ENCODE results near the gene SPATA18. TPM values are rescaled to one million over a fixed set of nuclear protein-coding genes. Genes with fewer than 3 reads are reported as not detected.

The SPATA18 gene
- total and polyA plus RNA-seq, 2 of the 13 experiments (the other 11 are each of a cell fraction or from before 2014, with no cell fraction given), result 5.7 to 13.2 TPM

DNA sequence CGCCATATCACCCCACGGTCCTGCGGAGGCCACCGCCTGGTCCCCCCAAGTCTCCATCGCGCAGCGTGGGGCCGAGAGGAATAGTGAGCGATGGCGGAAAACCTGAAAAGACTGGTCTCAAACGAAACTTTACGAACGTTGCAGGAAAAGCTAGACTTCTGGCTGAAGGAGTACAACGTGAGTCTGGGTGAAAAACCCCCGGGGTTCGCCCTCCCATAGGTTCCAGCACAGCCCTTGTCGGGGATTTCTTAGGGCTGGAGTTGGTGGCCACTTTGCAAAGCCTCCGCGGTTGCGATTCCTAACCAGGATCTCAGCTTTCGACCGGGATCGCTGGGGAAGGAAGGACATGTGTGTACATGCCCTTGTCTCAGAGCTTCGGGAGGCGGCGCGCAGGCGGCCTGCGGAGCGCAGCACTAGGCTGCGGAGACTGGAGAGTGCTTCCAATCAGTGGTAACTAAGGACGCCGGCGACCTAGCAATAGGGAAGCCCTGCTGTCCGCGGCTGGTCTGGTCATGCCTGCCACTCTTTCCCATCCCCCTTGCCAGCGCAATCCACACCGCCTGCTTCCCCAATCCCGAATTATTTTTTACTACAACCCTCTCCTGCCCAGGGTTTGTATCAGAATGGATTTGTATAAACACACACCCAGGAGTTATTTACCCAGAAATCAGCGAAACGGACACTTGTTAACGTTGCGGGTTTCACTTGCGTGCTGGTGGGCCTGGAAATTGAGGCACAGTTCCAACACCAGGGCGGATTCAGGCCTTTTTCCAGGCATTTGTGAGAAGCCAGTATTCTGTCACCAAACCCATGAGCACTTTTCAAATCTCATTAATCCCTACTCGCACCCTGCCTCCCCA, 741 bp downstream of the SPATA18 start (continued):
- TF ChIP-seq ZNF18 (CRISPR knock-in tag; IDR thresholded peaks at IDR 0.05; ENCODE audit: insufficient replicate concordance), result no peak
- TF ChIP-seq ELK4 (CRISPR knock-in tag; IDR thresholded peaks at IDR 0.05; ENCODE audit: borderline replicate concordance), result no peak
- 0 out of 2 replicates have a peak, but pooled peaks have one; percentile 6 for TF ChIP-seq YEATS2 (CRISPR knock-in tag; IDR thresholded peaks at IDR 0.05; ENCODE audit: borderline replicate concordance)
- TF ChIP-seq ZNF230 (CRISPR knock-in tag; IDR thresholded peaks at IDR 0.05), result no peak
- TF ChIP-seq SAP130 (CRISPR knock-in tag; IDR thresholded peaks at IDR 0.05; ENCODE audit: low read depth), result peak; percentile 94
- TF ChIP-seq ZNF274 (CRISPR knock-in tag; IDR thresholded peaks at IDR 0.05), result no peak
- peak; percentile 17; the same call in 1 of the 2 replicates for TF ChIP-seq RXRA (CRISPR knock-in tag; IDR thresholded peaks at IDR 0.05)
- TF ChIP-seq RFXAP (CRISPR knock-in tag; IDR thresholded peaks at IDR 0.05; ENCODE audit: borderline replicate concordance), result no peak
- 0 out of 2 replicates have a peak, but pooled peaks have one; percentile 9 for TF ChIP-seq ZNF263 (CRISPR knock-in tag; IDR thresholded peaks at IDR 0.05)
- TF ChIP-seq MAZ (IDR thresholded peaks at IDR 0.05; ENCODE audit: borderline replicate concordance, low read depth, low read length), result no peak
- no peak; the same call in 1 of the 2 replicates for TF ChIP-seq MAZ (CRISPR knock-in tag; IDR thresholded peaks at IDR 0.05; ENCODE audit: low read depth)
- peak; percentile 98 for TF ChIP-seq SIN3A (IDR thresholded peaks at IDR 0.05; ENCODE audit: borderline replicate concordance, low read depth, low read length)
- TF ChIP-seq ZGPAT (CRISPR knock-in tag; IDR thresholded peaks at IDR 0.05), result no peak; the same call in 1 of the 2 replicates
- TF ChIP-seq UBTF (CRISPR knock-in tag; IDR thresholded peaks at IDR 0.05), result peak; percentile 83; the same call in 1 of the 2 replicates
- peak; percentile 42; the same call in 1 of the 2 replicates for TF ChIP-seq NAIF1 (CRISPR knock-in tag; IDR thresholded peaks at IDR 0.05; ENCODE audit: borderline replicate concordance)
- no peak for TF ChIP-seq ZBTB7A (CRISPR knock-in tag; IDR thresholded peaks at IDR 0.05)
- TF ChIP-seq MYNN (CRISPR knock-in tag; IDR thresholded peaks at IDR 0.05; ENCODE audit: low read depth), result no peak
- TF ChIP-seq ZNF205 (CRISPR knock-in tag; IDR thresholded peaks at IDR 0.05), result 0 out of 2 replicates have a peak, but pooled peaks have one; percentile 5
- TF ChIP-seq SCMH1 (CRISPR knock-in tag; IDR thresholded peaks at IDR 0.05; ENCODE audit: borderline replicate concordance), result no peak
- 0 out of 2 replicates have a peak, but pooled peaks have one; percentile 38 for TF ChIP-seq ZSCAN5A (CRISPR knock-in tag; IDR thresholded peaks at IDR 0.05; ENCODE audit: borderline replicate concordance)

All from HepG2 (cell line).